PC-9 (cell line): ENCODE results near the gene SUN1. TPM values are rescaled to one million over a fixed set of nuclear protein-coding genes. Genes with fewer than 3 reads are reported as not detected.

Experiments used
- BruUV-seq: library from RNA; stranded (reverse); fragments of 400-500 nt; replicated peaks from 2 replicates; lab custom pipeline; 2021; lab: Mats Ljungman, UMichigan
- CTCF ChIA-PET: fragments of 300-600 bp; sonication (Branson Sonifier 250); formaldehyde crosslinking; loops from one replicate; lab custom pipeline; 2022; ENCODE audit warnings: antibody characterized with exemption; lab: Charles Lee
- POLR2A ChIA-PET: fragments of 300-600 bp; sonication (Branson Sonifier 250); formaldehyde crosslinking; loops from one replicate; lab custom pipeline; 2022; ENCODE audit warnings: antibody characterized with exemption; ENCODE audit not compliant: unreplicated experiment; lab: Charles Lee
- DNase-seq, 2 experiments: peaks; one replicate each; pipeline versions ENCODE4 v3.0.0 to v3.0.0-alpha.2; 2015 to 2022; ENCODE audit warnings: mixed read lengths in 1 of 2
- H2AFZ ChIP-seq: fragments of 200-600 bp; sonication (generic); 2 replicates; pipeline ENCODE4 v1.8.1; 2017; ENCODE audit warnings: antibody characterized with exemption
- H3F3A ChIP-seq: fragments of 200-600 bp; sonication (generic); 2 replicates; pipeline ENCODE4 v1.8.1; 2017; ENCODE audit warnings: antibody characterized with exemption, mild to moderate bottlenecking, low read depth; ENCODE audit not compliant: insufficient read depth
- H3K27ac ChIP-seq: fragments of 200-600 bp; sonication (generic); 2 replicates; pipeline ENCODE4 v1.6.1; 2016; ENCODE audit warnings: mixed run types
- H3K27me3 ChIP-seq: fragments of 200-600 bp; sonication (generic); 2 replicates; pipeline ENCODE4 v1.6.1; 2016; ENCODE audit warnings: low read depth, mixed run types; ENCODE audit not compliant: insufficient read depth
- H3K36me3 ChIP-seq: fragments of 200-600 bp; sonication (generic); 2 replicates; pipeline ENCODE4 v1.6.1; 2016; ENCODE audit warnings: low read depth, mixed run types
- H3K4me1 ChIP-seq: fragments of 200-600 bp; sonication (generic); replicated peaks from 2 replicates; pipeline ENCODE4 v1.6.1; 2016; ENCODE audit warnings: mixed run types; ENCODE audit not compliant: insufficient read depth
- H3K4me2 ChIP-seq: fragments of 200-600 bp; sonication (generic); 2 replicates; pipeline ENCODE4 v1.6.1; 2017; ENCODE audit warnings: mixed run types
- H3K4me3 ChIP-seq: fragments of 200-600 bp; sonication (generic); 2 replicates; pipeline ENCODE4 v1.6.1; 2016; ENCODE audit warnings: mixed run types
- H3K79me2 ChIP-seq: fragments of 200-600 bp; sonication (generic); 2 replicates; pipeline ENCODE4 v1.6.1; 2017; ENCODE audit warnings: low read depth, mixed run types
- H3K9me2 ChIP-seq: fragments of 200-600 bp; sonication (generic); 2 replicates; pipeline ENCODE4 v1.8.1; 2017; ENCODE audit warnings: mild to moderate bottlenecking; ENCODE audit not compliant: insufficient read depth
- H3K9me3 ChIP-seq: fragments of 200-600 bp; sonication (generic); 2 replicates; pipeline ENCODE4 v1.8.1; 2016; ENCODE audit warnings: low read depth; ENCODE audit not compliant: insufficient read depth
- H4K20me1 ChIP-seq: fragments of 200-600 bp; sonication (generic); 2 replicates; pipeline ENCODE4 v1.8.1; 2017; ENCODE audit not compliant: insufficient read depth
- CTCF ChIP-seq: fragments of 200-600 bp; sonication (generic); conservative IDR thresholded peaks from 2 replicates; pipeline ENCODE4 v1.6.1; 2017; ENCODE audit warnings: mixed run types, antibody characterized with exemption, mild to moderate bottlenecking, moderate library complexity
- EZH2 ChIP-seq: fragments of 200-600 bp; sonication (generic); IDR thresholded peaks from 2 replicates; pipeline ENCODE4 v1.8.0; 2017; ENCODE audit warnings: antibody characterized with exemption, low read depth
- intact Hi-C: fragments of 100-400 bp; cut with micrococcal nuclease; formaldehyde crosslinking; loops from one replicate; pipeline ENCODE4 v1.10.0; 2022; ENCODE audit not compliant: unreplicated experiment
- total RNA-seq: library from RNA; stranded (reverse); gene quantifications from 2 replicates; pipeline ENCODE4 v1.2.3, GENCODE V29; 2021

Gene SUN1
- total RNA-seq, 1 experiment from 2014 or later: 245 TPM

GRCh38 chr7:830069-830468 is 2.2 kb upstream of the SUN1 start:
- POLR2A ChIA-PET: interaction anchor here (0.6 kb wide), 2 partner anchors 12 to 14 kb away, joined by 4 to 12 read pairs; no protein-coding TSS in a partner anchor
- intact Hi-C loops: loop anchor here (2.0 to 10.0 kb wide), 3 partner anchors 43 to 625 kb away; partner anchors contain the start of gene MICALL2
- no peak overlapping the region for H3K4me3 ChIP-seq

GRCh38 chr7:831596-832166 is 595 bp upstream of the SUN1 start:
- Histone ChIP-seq H3K4me2 (peak overlapping the region; percentile 82), H3K36me3 (peaks cover 9% of the 10 kb centered on the region), H3K9me3 (no peaks in the 10 kb centered on the region), H3K9me2 (no peaks in the 10 kb centered on the region), H3K4me1 (peaks cover 57% of the 10 kb centered on the region), H3K27me3 (no peaks in the 10 kb centered on the region), H2AFZ (no peak overlapping the region), H3K27ac (peak overlapping the region; percentile 97), H3K79me2 (peaks cover 88% of the 10 kb centered on the region), H3K4me3 (peak overlapping the region; percentile 46; the same call in 1 of the 2 replicates), H4K20me1 (no peaks in the 10 kb centered on the region), H3F3A (peaks cover 51% of the 10 kb centered on the region)
- DNase-seq: peak; percentile 58 to 93
- ChIA-PET CTCF (interaction anchor here (0.6 to 0.7 kb wide), 4 partner anchors 12 to 234 kb away, joined by 3 to 7 read pairs (median 4); no protein-coding TSS in a partner anchor), POLR2A (interaction anchor here (0.6 to 3.2 kb wide), 11 partner anchors 11 to 623 kb away, joined by 3 to 50 read pairs (median 4); partner anchors contain the start of genes COX19 and GET4)
- BruUV-seq: no TSS peak
- intact Hi-C loops: loop anchor here (1.0 to 10.0 kb wide), 8 partner anchors 14 to 623 kb away; partner anchors contain the start of genes GET4 and MICALL2
- TF ChIP-seq CTCF: no peak
- no peak for TF ChIP-seq EZH2

More at GRCh38 chr7:830069-830468, 2.2 kb upstream of the SUN1 start:
- Histone ChIP-seq H2AFZ (no peak overlapping the region), H3K4me1 (peaks cover 57% of the 10 kb centered on the region), H3F3A (peaks cover 53% of the 10 kb centered on the region), H3K27ac (peak overlapping the region; percentile 97), H3K27me3 (no peaks in the 10 kb centered on the region), H3K4me2 (peak overlapping the region; percentile 82), H3K9me2 (no peaks in the 10 kb centered on the region), H4K20me1 (no peaks in the 10 kb centered on the region), H3K36me3 (peaks cover 4% of the 10 kb centered on the region; the same call in 1 of the 2 replicates), H3K79me2 (peaks cover 88% of the 10 kb centered on the region), H3K9me3 (no peaks in the 10 kb centered on the region)
- no peak for TF ChIP-seq CTCF
- no TSS peak for BruUV-seq
- CTCF ChIA-PET: no interaction called here
- no peak for DNase-seq

- DNase-seq: peak in 1 of 2 experiments; percentile 52
- Histone ChIP-seq H3K27me3 (no peaks in the 10 kb centered on the region), H2AFZ (no peak overlapping the region), H3K27ac (peak overlapping the region; percentile 97), H3K9me2 (no peaks in the 10 kb centered on the region), H3K4me2 (peak overlapping the region; percentile 82), H3K79me2 (peaks cover 88% of the 10 kb centered on the region), H4K20me1 (no peaks in the 10 kb centered on the region; the same call in 1 of the 2 replicates), H3K4me1 (peaks cover 57% of the 10 kb centered on the region), H3K4me3 (peak overlapping the region; percentile 46; the same call in 1 of the 2 replicates), H3K9me3 (no peaks in the 10 kb centered on the region), H3K36me3 (peaks cover 15% of the 10 kb centered on the region), H3F3A (peaks cover 51% of the 10 kb centered on the region)
- POLR2A ChIA-PET: interaction anchor here (0.7 to 3.2 kb wide), 5 partner anchors 16 to 305 kb away, joined by 3 to 50 read pairs (median 7); no protein-coding TSS in a partner anchor
- TSS peak; percentile 77 for BruUV-seq
- TF ChIP-seq EZH2 (no peak), CTCF (no peak)
- intact Hi-C loops: loop anchor here (1.0 to 10.0 kb wide), 6 partner anchors 16 to 622 kb away; partner anchors contain the start of gene MICALL2
- CTCF ChIA-PET: interaction anchor here (0.7 kb wide), 1 partner anchor 14 kb away, joined by 8 read pairs; no protein-coding TSS in a partner anchor
Measured at GRCh38 chr7:832968-833424, 720 bp downstream of the SUN1 start.
